ENCODE data around the gene GCN1.

DNA sequence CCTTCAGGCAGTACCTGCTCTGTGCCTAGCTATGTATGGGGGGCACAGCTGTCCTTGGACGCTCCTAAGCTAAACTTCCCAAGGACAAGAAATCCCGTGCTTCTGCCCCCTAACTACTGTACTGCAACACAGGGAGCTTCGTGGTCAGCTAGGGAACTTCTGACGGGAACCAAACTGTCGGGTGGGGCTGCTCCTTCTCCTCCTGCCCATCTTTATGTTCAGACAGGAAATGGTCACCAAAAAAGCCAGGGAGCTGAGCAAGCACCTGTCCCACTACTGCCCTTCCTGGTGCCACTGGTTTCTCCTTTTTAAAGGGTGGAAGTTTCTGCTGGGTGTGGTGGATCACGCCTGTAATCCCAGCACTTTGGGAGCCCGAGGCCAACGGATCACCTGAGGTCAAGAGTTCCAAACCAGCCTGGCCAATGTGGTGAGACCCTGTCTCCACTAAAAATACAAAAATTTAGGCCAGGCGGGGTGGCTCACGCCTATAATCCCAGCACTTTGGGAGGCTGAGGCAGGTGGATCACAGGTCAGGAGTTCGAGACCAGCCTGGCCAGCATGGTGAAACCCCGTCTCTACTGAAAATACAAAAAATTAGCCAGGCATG lies 44.4 kb upstream of the GCN1 start:
- TF ChIP-seq, protein P1, sequence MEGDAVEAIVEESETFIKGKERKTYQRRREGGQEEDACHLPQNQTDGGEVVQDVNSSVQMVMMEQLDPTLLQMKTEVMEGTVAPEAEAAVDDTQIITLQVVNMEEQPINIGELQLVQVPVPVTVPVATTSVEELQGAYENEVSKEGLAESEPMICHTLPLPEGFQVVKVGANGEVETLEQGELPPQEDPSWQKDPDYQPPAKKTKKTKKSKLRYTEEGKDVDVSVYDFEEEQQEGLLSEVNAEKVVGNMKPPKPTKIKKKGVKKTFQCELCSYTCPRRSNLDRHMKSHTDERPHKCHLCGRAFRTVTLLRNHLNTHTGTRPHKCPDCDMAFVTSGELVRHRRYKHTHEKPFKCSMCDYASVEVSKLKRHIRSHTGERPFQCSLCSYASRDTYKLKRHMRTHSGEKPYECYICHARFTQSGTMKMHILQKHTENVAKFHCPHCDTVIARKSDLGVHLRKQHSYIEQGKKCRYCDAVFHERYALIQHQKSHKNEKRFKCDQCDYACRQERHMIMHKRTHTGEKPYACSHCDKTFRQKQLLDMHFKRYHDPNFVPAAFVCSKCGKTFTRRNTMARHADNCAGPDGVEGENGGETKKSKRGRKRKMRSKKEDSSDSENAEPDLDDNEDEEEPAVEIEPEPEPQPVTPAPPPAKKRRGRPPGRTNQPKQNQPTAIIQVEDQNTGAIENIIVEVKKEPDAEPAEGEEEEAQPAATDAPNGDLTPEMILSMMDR (conservative IDR thresholded peaks at IDR 0.05): no peak
- TF ChIP-seq EZH2 (IDR thresholded peaks at IDR 0.05; ENCODE audit: low read depth): no peak

Data from PC-9 (cell line).